Mesenchymal stem cell (in vitro differentiated cells and primary cell): ENCODE results near the gene NHSL1.

Experiments
- DNase-seq: peaks from one replicate; pipeline ENCODE4 v3.0.0-alpha.2; 2013
- H2AFZ ChIP-seq: one replicate; pipeline ENCODE4 v1.6.1; 2013; ENCODE audit warnings: low read depth, mild to moderate bottlenecking, control low read depth, inconsistent platforms, low read length, moderate library complexity
- H2AK5ac ChIP-seq: 2 replicates; pipeline ENCODE4 v1.6.1; 2013; ENCODE audit warnings: low read length, moderate library complexity, mild to moderate bottlenecking, inconsistent platforms; ENCODE audit not compliant: severe bottlenecking
- H2BK120ac ChIP-seq: one replicate; pipeline ENCODE4 v1.6.1; 2013; ENCODE audit warnings: low read depth, mild to moderate bottlenecking, inconsistent platforms, low read length, moderate library complexity
- H2BK12ac ChIP-seq, 2 experiments: one replicate each; pipeline ENCODE4 v1.6.1; 2013; ENCODE audit warnings: inconsistent platforms in 2 of 2, low read length in 2 of 2, mild to moderate bottlenecking in 2 of 2, moderate library complexity in 2 of 2, control low read depth in 1 of 2
- H2BK15ac ChIP-seq: one replicate; pipeline ENCODE4 v1.6.1; 2013; ENCODE audit warnings: mild to moderate bottlenecking, low read depth, inconsistent platforms; ENCODE audit not compliant: poor library complexity, severe bottlenecking
- H2BK5ac ChIP-seq: 2 replicates; pipeline ENCODE4 v1.6.1; 2013; ENCODE audit warnings: low read depth, mild to moderate bottlenecking, low read length, control low read depth, inconsistent platforms; ENCODE audit not compliant: poor library complexity, severe bottlenecking
- H3K14ac ChIP-seq, 2 experiments: one replicate each; pipeline ENCODE4 v1.6.1; 2013; ENCODE audit warnings: inconsistent platforms in 2 of 2, low read length in 2 of 2, control low read depth in 1 of 2, mild to moderate bottlenecking in 1 of 2, moderate library complexity in 1 of 2
- H3K18ac ChIP-seq, 2 experiments: one replicate each; pipeline ENCODE4 v1.6.1; 2013; ENCODE audit warnings: inconsistent platforms in 2 of 2, low read length in 2 of 2, control low read depth in 1 of 2, low read depth in 1 of 2, mild to moderate bottlenecking in 1 of 2
- H3K23ac ChIP-seq, 2 experiments: one replicate each; pipeline ENCODE4 v1.6.1; 2013; ENCODE audit warnings: inconsistent platforms in 2 of 2, low read length in 2 of 2, mild to moderate bottlenecking in 2 of 2, moderate library complexity in 2 of 2, control low read depth in 1 of 2
- H3K27ac ChIP-seq: 2 replicates; pipeline ENCODE4 v1.5.1; 2013; ENCODE audit warnings: mild to moderate bottlenecking, moderate library complexity, low read length, control low read depth, inconsistent platforms; ENCODE audit not compliant: poor library complexity, severe bottlenecking
- H3K27me3 ChIP-seq, 2 experiments: 2 replicates each; pipeline versions ENCODE4 v1.6.1 to v1.7.0; 2013; ENCODE audit warnings: low read length in 2 of 2, mild to moderate bottlenecking in 2 of 2, moderate library complexity in 2 of 2, control low read depth in 1 of 2, inconsistent platforms in 1 of 2; ENCODE audit not compliant: control insufficient read depth in 1 of 2, insufficient read depth in 1 of 2
- H3K36me3 ChIP-seq, 2 experiments: 2 replicates each; pipeline versions ENCODE4 v1.6.1 to v1.7.0; 2013; ENCODE audit warnings: low read length in 2 of 2, control low read depth in 1 of 2, inconsistent platforms in 1 of 2, low read depth in 1 of 2, mild to moderate bottlenecking in 1 of 2; ENCODE audit not compliant: insufficient read depth in 2 of 2, control insufficient read depth in 1 of 2
- H3K4ac ChIP-seq, 2 experiments: one replicate each; pipeline ENCODE4 v1.6.1; 2013; ENCODE audit warnings: inconsistent platforms in 2 of 2, low read length in 2 of 2, mild to moderate bottlenecking in 2 of 2, moderate library complexity in 2 of 2, control low read depth in 1 of 2, low read depth in 1 of 2
- H3K4me1 ChIP-seq: 2 replicates; pipeline ENCODE4 v1.6.1; 2013; ENCODE audit warnings: low read depth, low read length, control low read depth; ENCODE audit not compliant: control insufficient read depth, insufficient read depth
- H3K4me2 ChIP-seq: 2 replicates; pipeline ENCODE4 v1.6.1; 2013; ENCODE audit warnings: low read length, mild to moderate bottlenecking, inconsistent platforms; ENCODE audit not compliant: poor library complexity, severe bottlenecking
- H3K4me3 ChIP-seq, 2 experiments: 2 replicates each; pipeline versions ENCODE4 v1.5.1 to v1.7.0; 2013; ENCODE audit warnings: low read length in 2 of 2, mild to moderate bottlenecking in 2 of 2, control low read depth in 1 of 2, low read depth in 1 of 2; ENCODE audit not compliant: insufficient read depth in 1 of 2
- H3K79me1 ChIP-seq: replicated peaks from 2 replicates; pipeline ENCODE4 v1.6.1; 2013; ENCODE audit warnings: mild to moderate bottlenecking, control low read depth, low read length, inconsistent platforms; ENCODE audit not compliant: poor library complexity, severe bottlenecking
- H3K9ac ChIP-seq: 2 replicates; pipeline ENCODE4 v1.7.0; 2013; ENCODE audit warnings: mild to moderate bottlenecking, low read length, moderate library complexity
- H3K9me3 ChIP-seq: 2 replicates; pipeline ENCODE4 v1.7.0; 2013; ENCODE audit warnings: mild to moderate bottlenecking, low read length; ENCODE audit not compliant: control insufficient read depth
- H4K8ac ChIP-seq: one replicate; pipeline ENCODE4 v1.6.1; 2013; ENCODE audit warnings: inconsistent platforms, mild to moderate bottlenecking, low read length, moderate library complexity
- H4K91ac ChIP-seq: one replicate; pipeline ENCODE4 v1.6.1; 2013; ENCODE audit warnings: mild to moderate bottlenecking, low read length, inconsistent platforms
- WGBS: methylation state at CpG from one replicate; pipeline ENCODE4 v1.1.7; 2013; ENCODE audit warnings: mixed read lengths; 5-methylcytosine and 5-hydroxymethylcytosine counted together

Gene NHSL1

DNA sequence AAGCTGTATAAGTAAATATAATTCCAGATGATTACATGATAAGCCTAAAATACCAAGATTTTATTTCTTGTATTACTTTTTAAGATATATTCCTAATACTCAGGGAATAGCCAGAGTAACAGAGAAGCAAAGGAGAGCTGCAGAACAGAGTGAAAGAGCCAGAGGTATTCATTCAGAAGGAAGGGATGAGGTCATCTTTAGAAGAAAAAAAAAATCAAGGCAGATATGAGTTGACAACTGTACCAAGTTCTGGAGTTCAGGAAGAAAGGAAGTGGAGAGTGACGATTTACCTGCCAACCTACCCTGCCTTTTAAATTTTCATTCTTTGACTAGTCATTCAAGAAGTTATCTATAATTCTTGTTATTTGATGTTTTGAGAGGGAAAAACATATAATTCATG lies 28.8 kb upstream of the NHSL1 start:
- no peak for DNase-seq
- no peaks in the 10 kb centered on the region for H3K36me3 ChIP-seq
- no peaks in the 10 kb centered on the region for H3K27me3 ChIP-seq
- H3K4me3 ChIP-seq, result no peak overlapping the region
- no peak overlapping the region for H3K27ac ChIP-seq
- H3K18ac ChIP-seq, result no peak overlapping the region
- peaks cover 2% of the 10 kb centered on the region for H3K4me1 ChIP-seq
- no peak overlapping the region for H2BK5ac ChIP-seq
- H3K14ac ChIP-seq, result no peak overlapping the region
- H4K8ac ChIP-seq, result no peak overlapping the region
- H3K23ac ChIP-seq, result no peak overlapping the region
- no peak overlapping the region for H3K9ac ChIP-seq
- no peak overlapping the region for H3K4ac ChIP-seq
- H2BK120ac ChIP-seq, result no peak overlapping the region
- H2AFZ ChIP-seq, result no peak overlapping the region
- H2BK15ac ChIP-seq, result no peak overlapping the region
- H4K91ac ChIP-seq, result no peak overlapping the region
- WGBS, result no CpG with 5 or more reads among the region's 1 CpG
- no peak overlapping the region for H3K4me2 ChIP-seq
- H2AK5ac ChIP-seq, result no peak overlapping the region
- peaks cover 40% of the 10 kb centered on the region for H3K79me1 ChIP-seq
- no peaks in the 10 kb centered on the region for H3K9me3 ChIP-seq
- H2BK12ac ChIP-seq, result no peak overlapping the region

GRCh38 chr6:138527411-138528088 lies 28.3 kb upstream of the NHSL1 start:
- Histone ChIP-seq H3K4me3 (no peak overlapping the region), H4K8ac (no peak overlapping the region), H2AK5ac (no peak overlapping the region), H2BK12ac (no peak overlapping the region), H3K79me1 (peaks cover 40% of the 10 kb centered on the region), H3K18ac (no peak overlapping the region), H3K9ac (peak overlapping the region; percentile 87), H3K9me3 (no peaks in the 10 kb centered on the region), H3K4ac (no peak overlapping the region), H3K14ac (no peak overlapping the region), H3K27ac (no peak overlapping the region), H3K4me2 (no peak overlapping the region), H2BK5ac (no peak overlapping the region), H3K4me1 (peaks cover 2% of the 10 kb centered on the region), H3K36me3 (no peaks in the 10 kb centered on the region), H2BK15ac (no peak overlapping the region), H2BK120ac (no peak overlapping the region), H2AFZ (no peak overlapping the region), H3K23ac (no peak overlapping the region), H4K91ac (no peak overlapping the region), H3K27me3 (no peaks in the 10 kb centered on the region)
- WGBS, result 89% methylated on average over 4 of the region's 8 CpGs
- DNase-seq, result peak; percentile 32

DNA sequence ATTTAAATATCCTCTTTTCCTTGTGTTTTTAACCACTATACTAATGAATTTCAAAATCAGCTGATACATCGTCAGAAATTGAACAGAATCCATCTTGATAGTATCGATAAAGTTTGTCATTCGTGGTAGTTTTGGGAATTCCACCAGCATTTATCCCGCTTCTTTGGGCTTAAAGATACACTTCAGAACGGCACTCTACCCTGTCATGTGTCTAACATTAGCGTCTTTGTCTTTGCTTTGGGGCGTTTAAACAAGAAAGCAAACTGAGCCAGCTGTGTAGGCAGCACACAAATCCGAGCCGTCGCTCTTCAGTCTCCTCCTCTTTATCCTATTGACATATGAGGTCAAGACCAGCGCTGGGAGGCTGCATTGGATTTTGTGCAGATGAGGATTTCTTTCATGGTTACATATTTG lies 27.5 kb upstream of the NHSL1 start:
- Histone ChIP-seq H3K27me3 (no peaks in the 10 kb centered on the region), H3K4me1 (peaks cover 2% of the 10 kb centered on the region), H2AK5ac (no peak overlapping the region), H2BK12ac (no peak overlapping the region), H2BK15ac (no peak overlapping the region), H4K8ac (no peak overlapping the region), H3K9me3 (no peaks in the 10 kb centered on the region), H3K27ac (no peak overlapping the region), H3K23ac (no peak overlapping the region), H3K18ac (no peak overlapping the region), H2BK120ac (no peak overlapping the region), H3K79me1 (peaks cover 35% of the 10 kb centered on the region), H3K4ac (no peak overlapping the region), H4K91ac (no peak overlapping the region), H3K9ac (peak overlapping the region; percentile 87), H3K14ac (no peak overlapping the region), H2AFZ (no peak overlapping the region), H3K4me3 (peak overlapping the region in 1 of 2 experiments; percentile 69), H2BK5ac (no peak overlapping the region), H3K36me3 (no peaks in the 10 kb centered on the region), H3K4me2 (no peak overlapping the region)
- 79% methylated on average over 10 of the region's 11 CpGs for WGBS
- DNase-seq, result no peak

DNA sequence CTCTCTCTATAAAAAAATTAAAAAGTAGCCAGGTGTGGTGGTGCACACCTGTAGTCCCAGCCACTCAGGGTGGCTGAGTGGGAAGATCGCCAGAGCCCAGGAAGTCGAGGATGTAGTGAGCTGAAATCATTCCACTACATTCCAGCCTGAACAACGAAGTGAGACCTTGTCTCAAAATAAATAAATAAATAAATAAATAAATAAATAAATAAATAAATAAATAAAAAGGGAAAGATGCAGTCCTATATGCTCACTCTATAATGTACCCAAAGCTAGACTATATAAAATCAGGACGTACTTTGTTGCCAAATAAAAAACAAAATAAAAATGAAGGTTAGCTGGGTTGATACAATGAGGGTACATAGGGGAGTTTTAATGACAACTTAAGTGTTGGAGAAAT lies 26.1 kb upstream of the NHSL1 start:
- Histone ChIP-seq H3K14ac (no peak overlapping the region), H2BK120ac (no peak overlapping the region), H3K9ac (no peak overlapping the region), H2AFZ (no peak overlapping the region), H3K4me3 (no peak overlapping the region), H2AK5ac (no peak overlapping the region), H3K9me3 (no peaks in the 10 kb centered on the region), H3K27me3 (no peaks in the 10 kb centered on the region), H4K91ac (no peak overlapping the region), H2BK15ac (no peak overlapping the region), H3K4me1 (peaks cover 2% of the 10 kb centered on the region), H3K27ac (no peak overlapping the region), H3K36me3 (no peaks in the 10 kb centered on the region), H3K23ac (no peak overlapping the region), H3K18ac (no peak overlapping the region), H2BK5ac (no peak overlapping the region), H3K4me2 (no peak overlapping the region), H3K4ac (no peak overlapping the region), H3K79me1 (peaks cover 40% of the 10 kb centered on the region), H4K8ac (no peak overlapping the region), H2BK12ac (no peak overlapping the region)
- DNase-seq, result no peak
- WGBS, result 100% methylated on average over 3 of the region's 4 CpGs
